Stomach smooth muscle (tissue), 2 donors: ENCODE results near the gene KDM3A.

ENCODE experiments used
- H3K27ac ChIP-seq: one replicate; pipeline ENCODE4 v1.7.0; 2013; ENCODE audit warnings: mild to moderate bottlenecking, low read length, inconsistent platforms
- H3K27me3 ChIP-seq, 2 donors: one replicate each; pipeline ENCODE4 v1.7.0; 2013; ENCODE audit warnings: low read length in 2 of 2; ENCODE audit not compliant: insufficient read depth in 2 of 2, control insufficient read depth in 1 of 2
- H3K36me3 ChIP-seq, 2 donors: one replicate each; pipeline ENCODE4 v1.7.0; 2013; ENCODE audit warnings: low read length in 2 of 2; ENCODE audit not compliant: control insufficient read depth in 2 of 2, insufficient read depth in 2 of 2
- H3K4me1 ChIP-seq: one replicate; pipeline ENCODE4 v1.7.0; 2013; ENCODE audit warnings: low read length; ENCODE audit not compliant: control insufficient read depth, insufficient read depth
- H3K4me3 ChIP-seq, 2 donors: one replicate each; pipeline ENCODE4 v1.7.0; 2013; ENCODE audit warnings: low read length in 2 of 2
- H3K9ac ChIP-seq, 2 donors: one replicate each; pipeline ENCODE4 v1.7.0; 2013; ENCODE audit warnings: low read length in 2 of 2, mild to moderate bottlenecking in 1 of 2
- H3K9me3 ChIP-seq, 2 donors: one replicate each; pipeline ENCODE4 v1.7.0; 2013; ENCODE audit warnings: low read length in 2 of 2; ENCODE audit not compliant: control insufficient read depth in 2 of 2
- donor health status: healthy.
- donor health status: Pancreatic carcinoma.

Gene KDM3A, protein sequence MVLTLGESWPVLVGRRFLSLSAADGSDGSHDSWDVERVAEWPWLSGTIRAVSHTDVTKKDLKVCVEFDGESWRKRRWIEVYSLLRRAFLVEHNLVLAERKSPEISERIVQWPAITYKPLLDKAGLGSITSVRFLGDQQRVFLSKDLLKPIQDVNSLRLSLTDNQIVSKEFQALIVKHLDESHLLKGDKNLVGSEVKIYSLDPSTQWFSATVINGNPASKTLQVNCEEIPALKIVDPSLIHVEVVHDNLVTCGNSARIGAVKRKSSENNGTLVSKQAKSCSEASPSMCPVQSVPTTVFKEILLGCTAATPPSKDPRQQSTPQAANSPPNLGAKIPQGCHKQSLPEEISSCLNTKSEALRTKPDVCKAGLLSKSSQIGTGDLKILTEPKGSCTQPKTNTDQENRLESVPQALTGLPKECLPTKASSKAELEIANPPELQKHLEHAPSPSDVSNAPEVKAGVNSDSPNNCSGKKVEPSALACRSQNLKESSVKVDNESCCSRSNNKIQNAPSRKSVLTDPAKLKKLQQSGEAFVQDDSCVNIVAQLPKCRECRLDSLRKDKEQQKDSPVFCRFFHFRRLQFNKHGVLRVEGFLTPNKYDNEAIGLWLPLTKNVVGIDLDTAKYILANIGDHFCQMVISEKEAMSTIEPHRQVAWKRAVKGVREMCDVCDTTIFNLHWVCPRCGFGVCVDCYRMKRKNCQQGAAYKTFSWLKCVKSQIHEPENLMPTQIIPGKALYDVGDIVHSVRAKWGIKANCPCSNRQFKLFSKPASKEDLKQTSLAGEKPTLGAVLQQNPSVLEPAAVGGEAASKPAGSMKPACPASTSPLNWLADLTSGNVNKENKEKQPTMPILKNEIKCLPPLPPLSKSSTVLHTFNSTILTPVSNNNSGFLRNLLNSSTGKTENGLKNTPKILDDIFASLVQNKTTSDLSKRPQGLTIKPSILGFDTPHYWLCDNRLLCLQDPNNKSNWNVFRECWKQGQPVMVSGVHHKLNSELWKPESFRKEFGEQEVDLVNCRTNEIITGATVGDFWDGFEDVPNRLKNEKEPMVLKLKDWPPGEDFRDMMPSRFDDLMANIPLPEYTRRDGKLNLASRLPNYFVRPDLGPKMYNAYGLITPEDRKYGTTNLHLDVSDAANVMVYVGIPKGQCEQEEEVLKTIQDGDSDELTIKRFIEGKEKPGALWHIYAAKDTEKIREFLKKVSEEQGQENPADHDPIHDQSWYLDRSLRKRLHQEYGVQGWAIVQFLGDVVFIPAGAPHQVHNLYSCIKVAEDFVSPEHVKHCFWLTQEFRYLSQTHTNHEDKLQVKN (N-terminal part only)

DNA sequence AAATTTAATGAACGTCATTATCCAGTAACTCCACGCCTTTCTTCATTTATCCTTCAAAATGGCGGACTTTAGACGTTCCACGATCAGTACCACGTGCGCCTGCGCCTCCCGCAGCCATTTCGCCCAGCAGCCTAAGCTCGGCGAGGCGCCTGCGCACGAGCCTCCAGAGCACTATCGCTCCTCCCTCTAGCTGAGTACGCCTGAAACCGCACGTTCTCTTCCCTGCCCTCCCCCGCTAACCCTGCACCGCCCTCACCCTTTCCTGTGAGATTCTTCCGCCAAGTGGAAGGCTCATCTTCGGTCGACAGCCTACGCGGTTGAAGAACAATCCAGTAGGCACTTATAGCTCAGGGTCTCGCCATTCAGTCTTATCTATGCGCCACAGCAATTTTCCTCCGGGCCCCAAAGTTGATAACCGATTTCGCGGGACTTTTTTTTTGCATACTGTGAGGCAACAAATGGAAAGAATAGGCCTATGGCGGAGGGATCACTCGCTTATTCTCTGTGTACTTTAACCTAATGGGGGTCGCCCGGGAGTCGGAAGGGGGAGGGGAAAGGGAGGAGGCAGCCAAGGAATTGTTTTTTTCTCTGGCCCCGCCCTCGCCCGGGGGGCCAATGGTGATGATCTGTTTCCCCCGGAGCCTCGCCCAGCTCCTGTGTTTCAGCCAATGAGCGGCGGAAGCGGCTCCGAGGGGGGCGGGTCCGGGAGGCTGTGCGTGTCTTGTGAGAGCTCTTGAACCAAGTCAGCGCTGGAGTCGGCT, at the start of gene KDM3A:
Gene KDM3A (plus strand): TSS at position 741 of the 761 bp plus-strand sequence. CDS start 677 bp downstream, outside the sequence.
- Histone ChIP-seq H3K9me3 (peaks cover 0 to 4% of the 10 kb centered on the region in 2 donors), H3K4me1 (peaks cover 21% of the 10 kb centered on the region), H3K36me3 (peaks cover 0 to 2% of the 10 kb centered on the region in 2 donors), H3K27me3 (no peaks in the 10 kb centered on the region), H3K27ac (peak within 1 kb of the TSS; percentile 96), H3K9ac (peak within 1 kb of the TSS; percentile 92 to 94), H3K4me3 (peak within 1 kb of the TSS; percentile 90 to 93)

DNA sequence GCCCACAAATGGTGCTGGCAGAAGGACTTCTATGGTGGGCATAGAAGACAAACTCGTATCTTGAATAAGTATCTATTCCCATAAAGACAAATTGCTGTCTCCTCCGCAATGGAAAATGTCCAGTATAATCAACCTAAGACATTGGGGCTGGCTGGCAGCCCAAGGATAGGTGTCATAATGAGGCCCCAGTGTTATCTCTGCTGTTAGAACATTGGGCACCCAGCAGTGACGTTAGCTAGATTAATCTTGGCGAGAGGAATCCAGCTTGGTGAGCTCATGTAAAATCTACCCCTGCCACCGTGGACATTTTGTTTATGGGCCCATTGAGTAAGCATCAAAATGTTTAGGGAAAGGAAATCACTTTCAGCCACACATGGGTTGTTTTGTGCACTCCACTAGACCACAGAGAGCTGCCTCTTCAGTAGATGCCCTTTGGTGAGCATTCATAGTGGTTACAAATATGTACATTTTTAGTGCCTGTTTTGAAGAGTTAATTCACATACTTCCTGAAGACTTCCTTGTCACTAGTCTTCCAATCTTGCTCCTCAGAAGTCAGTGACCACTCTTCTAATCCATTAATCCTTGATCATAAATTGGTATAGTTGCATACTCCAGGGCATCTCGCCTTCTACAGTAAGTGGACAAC, 48.2 kb upstream of the KDM3A start:
- Histone ChIP-seq H3K9ac (no peak overlapping the region), H3K27me3 (no peaks in the 10 kb centered on the region), H3K27ac (no peak overlapping the region), H3K4me1 (no peaks in the 10 kb centered on the region), H3K4me3 (no peak overlapping the region), H3K36me3 (no peaks in the 10 kb centered on the region), H3K9me3 (no peaks in the 10 kb centered on the region)

DNA sequence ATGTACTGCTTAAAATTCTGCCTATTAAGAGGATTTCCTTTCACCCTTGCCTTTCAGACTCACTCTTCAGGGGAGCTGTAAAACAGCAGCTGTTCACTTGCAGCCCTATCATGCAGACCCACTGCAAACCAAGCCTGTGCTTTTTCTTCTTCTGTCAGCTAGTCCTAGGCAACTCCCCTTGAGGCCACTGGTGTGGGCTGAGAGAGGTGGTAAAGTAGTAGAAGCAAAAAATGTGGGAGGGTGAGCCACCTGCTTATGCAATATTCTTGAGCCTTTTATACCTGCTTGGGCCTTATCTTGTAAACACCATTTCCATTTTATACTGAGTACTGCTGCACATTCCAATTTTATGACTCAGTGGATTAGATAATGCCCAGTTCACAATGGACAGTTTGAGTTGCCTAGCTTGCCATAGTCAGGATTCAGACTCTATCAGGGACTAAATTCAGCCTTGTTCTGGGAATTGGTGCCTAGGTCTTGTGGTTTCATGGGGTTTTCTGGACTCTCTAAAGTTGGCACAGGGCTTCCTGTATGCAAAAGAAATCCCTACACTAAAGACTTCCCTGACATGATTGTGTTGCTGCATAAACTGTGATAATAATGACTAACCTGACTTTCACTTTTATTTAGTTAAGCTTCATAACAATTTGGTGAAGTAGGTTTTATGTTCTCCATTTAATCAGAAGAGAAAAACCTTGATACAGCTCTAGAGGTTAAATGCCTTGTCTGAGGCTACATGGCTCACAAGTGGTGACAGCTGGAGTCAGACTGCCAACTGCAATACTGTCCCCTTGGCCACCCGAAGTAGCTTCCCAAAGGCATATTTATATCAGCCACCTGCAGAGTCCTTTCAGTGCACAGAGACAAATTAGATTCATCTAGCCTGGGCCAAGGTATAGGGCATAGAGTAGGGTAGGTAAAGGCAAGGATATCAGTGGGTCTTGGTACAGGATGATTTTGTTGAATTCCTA, 47.4 kb upstream of the KDM3A start:
- H3K27ac ChIP-seq: no peak overlapping the region
- H3K4me1 ChIP-seq: no peaks in the 10 kb centered on the region
- H3K9ac ChIP-seq: no peak overlapping the region
- no peaks in the 10 kb centered on the region for H3K9me3 ChIP-seq
- H3K27me3 ChIP-seq: no peaks in the 10 kb centered on the region
- H3K36me3 ChIP-seq: no peaks in the 10 kb centered on the region
- no peak overlapping the region for H3K4me3 ChIP-seq

DNA sequence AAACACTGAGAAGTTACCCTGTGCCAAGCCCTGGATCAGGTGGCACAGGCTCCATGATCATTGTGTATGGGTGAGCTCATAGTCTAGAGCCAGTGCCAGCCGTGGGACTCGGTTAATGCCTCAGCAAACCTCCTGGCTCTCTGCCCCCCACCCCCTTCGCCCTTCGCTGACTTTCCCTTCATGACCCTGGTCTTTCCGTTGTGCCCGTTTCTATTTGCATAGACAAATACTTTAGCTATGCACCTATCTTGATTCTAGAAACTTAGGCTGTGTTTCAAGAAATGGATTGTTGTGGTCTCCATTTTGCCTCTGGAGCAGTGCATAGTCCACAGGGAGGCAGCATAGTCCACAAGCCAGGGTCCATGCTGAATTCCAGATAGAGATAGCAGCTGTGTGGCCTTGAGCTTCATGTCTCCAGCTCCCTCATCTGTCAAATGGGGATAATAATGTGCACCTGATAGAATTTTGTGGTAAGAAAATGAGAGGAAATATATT, 44.8 kb upstream of the KDM3A start:
- Histone ChIP-seq H3K4me1 (no peaks in the 10 kb centered on the region), H3K4me3 (no peak overlapping the region), H3K9me3 (no peaks in the 10 kb centered on the region), H3K27me3 (no peaks in the 10 kb centered on the region), H3K36me3 (no peaks in the 10 kb centered on the region), H3K9ac (no peak overlapping the region), H3K27ac (no peak overlapping the region)

DNA sequence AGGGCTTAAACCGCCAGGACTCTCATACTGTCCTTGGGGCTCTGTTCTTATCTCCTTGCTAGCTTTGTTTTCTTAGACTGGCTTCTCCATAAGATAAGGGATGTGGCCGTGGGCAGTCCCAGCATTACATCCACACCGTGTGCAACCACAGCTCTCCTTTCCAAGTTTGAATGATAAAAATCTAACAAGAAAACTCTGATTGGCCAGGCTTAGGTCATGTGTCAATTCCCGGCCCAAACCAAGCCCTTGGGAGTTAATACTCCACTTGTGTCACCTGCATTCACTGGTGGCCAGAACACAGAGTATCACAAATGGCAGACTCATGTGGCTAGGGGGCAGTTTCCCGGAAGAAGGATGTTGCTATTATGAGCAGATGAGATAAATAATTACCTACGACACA, 43.2 kb upstream of the KDM3A start:
- Histone ChIP-seq H3K36me3 (no peaks in the 10 kb centered on the region), H3K4me1 (no peaks in the 10 kb centered on the region), H3K4me3 (no peak overlapping the region), H3K9ac (no peak overlapping the region), H3K27ac (no peak overlapping the region), H3K9me3 (no peaks in the 10 kb centered on the region), H3K27me3 (no peaks in the 10 kb centered on the region)

DNA sequence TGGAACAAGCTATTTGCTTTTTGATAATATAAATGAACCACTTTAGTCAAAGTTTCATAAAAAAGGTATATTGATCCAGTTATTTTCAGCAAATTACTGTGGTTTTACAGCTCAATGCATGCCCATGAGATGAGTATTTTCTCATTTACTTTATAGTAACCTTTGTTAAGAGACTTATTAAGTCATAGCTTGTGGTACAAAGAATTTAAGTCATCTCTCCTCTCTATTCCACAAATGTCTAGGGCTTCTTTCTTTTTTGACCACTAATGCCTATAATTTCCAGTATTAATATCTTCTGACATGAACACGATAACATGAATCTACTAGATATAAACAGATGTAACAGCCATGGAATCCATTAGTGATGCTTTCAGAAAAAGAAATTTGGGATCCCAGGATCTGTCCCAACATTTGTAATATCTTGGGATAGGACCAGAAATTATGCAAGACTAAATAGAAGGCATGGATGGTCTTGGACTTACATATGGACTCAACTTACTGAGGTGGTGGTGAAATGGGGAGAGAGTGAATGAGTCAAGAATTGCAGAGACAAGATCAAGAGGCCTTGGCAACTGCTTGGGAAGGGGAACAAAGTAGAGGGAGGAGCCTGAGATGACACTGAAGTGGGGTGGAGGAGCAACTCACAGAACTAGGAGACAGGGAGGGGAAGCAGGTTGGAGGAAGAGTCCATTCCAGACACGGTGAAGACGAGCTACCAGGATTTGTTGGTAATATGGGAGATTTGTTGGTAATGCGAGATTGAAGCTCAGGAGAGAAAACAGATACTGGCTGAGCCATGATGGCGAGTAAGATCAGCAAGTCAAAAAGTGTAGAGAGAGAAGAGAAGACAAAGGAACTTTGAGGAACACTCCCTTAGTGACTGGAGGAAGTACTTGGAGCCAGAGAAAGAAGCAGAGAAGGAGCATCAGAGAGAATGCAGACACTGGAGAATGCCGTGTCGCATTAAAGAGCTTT, 42.4 kb upstream of the KDM3A start:
- no peaks in the 10 kb centered on the region for H3K27me3 ChIP-seq
- H3K36me3 ChIP-seq: no peaks in the 10 kb centered on the region

DNA sequence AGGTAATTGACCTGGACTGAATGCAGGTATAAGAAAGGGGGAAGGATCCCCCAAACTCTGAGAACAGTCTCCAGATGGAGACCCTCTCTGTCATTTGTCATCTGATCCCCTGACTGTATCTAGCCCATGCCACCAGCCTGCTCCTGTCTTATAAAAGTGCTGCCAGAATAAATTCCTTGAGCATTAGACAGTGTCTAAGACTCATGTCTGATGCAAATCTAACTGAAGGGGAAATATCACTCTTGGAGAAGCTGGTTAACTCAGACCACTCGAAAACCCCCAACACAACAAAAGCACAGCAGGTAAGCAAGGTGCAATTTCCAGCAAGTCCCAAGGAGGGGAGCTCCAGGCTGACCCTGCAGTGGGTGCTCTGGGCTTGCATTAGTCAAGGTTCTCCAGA, 40.9 kb upstream of the KDM3A start:
- Histone ChIP-seq H3K4me1 (no peaks in the 10 kb centered on the region), H3K27me3 (no peaks in the 10 kb centered on the region), H3K9ac (no peak overlapping the region), H3K36me3 (no peaks in the 10 kb centered on the region), H3K4me3 (no peak overlapping the region), H3K27ac (no peak overlapping the region), H3K9me3 (no peaks in the 10 kb centered on the region)

More for the DNA sequence above, 42.4 kb upstream of the KDM3A start:
- no peak overlapping the region for H3K9ac ChIP-seq
- H3K4me3 ChIP-seq: no peak overlapping the region
- H3K27ac ChIP-seq: no peak overlapping the region
- no peaks in the 10 kb centered on the region for H3K4me1 ChIP-seq
- no peaks in the 10 kb centered on the region for H3K9me3 ChIP-seq

DNA sequence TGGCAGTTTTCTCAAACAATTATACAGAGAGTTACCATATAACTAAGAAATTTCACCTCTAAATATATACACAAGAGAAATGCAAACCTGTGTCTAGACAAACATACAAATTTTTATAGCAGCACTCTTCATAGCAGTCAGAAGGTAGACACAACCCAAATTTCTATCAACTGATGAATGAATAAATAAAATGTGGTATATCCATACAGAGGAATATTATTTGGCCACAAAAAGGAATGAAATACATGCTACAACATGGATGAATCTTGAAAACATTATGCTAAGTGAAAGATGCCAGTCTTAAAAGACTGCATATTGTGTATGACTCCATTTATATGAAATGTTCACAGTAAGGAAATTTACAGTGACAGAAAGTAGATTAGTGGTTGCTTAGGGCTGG, 30.6 kb upstream of the KDM3A start:
- no peak overlapping the region for H3K4me3 ChIP-seq

More for the DNA sequence above, 30.6 kb upstream of the KDM3A start:
- no peaks in the 10 kb centered on the region for H3K4me1 ChIP-seq
- H3K27me3 ChIP-seq: no peaks in the 10 kb centered on the region
- no peak overlapping the region for H3K9ac ChIP-seq
- no peaks in the 10 kb centered on the region for H3K9me3 ChIP-seq
- no peak overlapping the region for H3K27ac ChIP-seq
- no peaks in the 10 kb centered on the region for H3K36me3 ChIP-seq
